GM21367 (cell line): ENCODE results near the gene RILP.

Experiments used
- ATAC-seq: cut with Tn5 transposase; IDR thresholded peaks from one replicate; pipeline ENCODE4 v1.9.1; 2021; ENCODE audit not compliant: unreplicated experiment

Gene RILP

DNA sequence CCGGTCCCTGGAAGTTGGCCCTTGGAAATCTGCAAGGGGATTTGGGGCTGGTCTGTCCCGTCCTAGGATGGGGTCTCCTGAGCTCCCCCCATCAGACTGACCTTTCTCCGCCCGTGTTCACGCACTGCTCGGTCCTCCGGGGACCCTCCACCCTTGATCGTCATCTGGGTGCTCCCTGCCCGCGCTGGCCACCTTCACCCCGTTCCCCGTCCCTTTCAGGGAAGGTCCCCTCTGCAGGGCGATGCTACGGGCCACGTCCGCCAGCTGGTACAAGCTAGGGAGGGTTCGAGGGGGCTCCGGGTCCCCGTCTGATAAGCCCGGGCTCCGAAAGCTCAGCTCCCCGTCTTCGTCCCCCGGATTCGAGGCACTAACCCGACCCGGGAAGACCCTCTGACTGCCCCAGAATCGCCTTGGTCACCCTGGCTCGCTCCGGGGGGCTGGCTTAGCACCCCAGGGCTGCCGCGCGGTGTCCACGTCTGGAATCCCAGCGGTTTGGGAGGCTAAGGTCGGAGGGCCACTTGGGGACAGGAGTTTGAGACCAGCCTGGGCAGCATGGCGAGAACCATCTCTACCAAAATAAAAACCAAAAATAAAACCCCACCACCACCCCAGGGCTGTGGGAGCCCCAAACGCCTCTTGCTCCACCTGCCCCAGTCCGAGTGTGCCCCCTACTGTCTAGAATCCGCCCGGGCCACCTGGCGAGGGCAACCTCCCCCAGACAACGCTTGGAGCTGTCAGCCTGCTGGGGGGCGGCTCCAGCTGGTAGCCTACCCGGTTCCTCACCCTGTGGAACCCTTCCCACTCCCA is 20.0 kb downstream of the RILP start:
- ATAC-seq: no peak

DNA sequence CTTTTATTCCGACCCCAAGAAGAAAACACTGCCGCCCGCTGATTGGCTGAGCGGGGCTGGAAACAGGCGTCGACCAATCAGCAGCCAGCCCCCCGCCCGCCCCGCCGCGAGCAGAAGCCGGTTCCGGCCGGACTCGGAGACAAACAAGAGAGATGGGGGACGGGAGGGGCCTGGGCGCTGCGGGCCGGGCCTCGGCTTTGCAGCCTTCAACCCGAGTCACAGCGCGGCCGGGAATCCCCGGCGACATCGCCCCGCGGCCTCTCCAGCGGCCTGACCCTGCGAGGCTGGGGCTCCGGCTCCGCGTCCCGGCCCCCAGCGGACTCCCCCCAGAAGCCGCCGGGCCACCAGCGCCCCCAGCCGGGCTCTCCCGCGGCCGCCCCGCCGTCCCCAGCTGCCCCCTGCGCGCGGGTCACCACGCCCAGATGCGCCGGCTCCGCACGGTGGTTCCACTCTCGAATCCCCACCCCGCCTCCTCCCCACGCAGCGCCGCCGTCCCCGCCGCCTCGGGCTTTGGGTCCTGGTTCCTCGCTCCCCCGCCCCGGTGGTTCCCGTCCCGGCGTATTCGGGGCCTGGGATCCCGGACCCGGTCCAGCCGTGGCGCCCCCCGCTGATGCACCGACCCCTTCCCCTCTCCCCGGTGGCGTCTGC is 20.7 kb downstream of the RILP start:
- ATAC-seq: peak; percentile 34

DNA sequence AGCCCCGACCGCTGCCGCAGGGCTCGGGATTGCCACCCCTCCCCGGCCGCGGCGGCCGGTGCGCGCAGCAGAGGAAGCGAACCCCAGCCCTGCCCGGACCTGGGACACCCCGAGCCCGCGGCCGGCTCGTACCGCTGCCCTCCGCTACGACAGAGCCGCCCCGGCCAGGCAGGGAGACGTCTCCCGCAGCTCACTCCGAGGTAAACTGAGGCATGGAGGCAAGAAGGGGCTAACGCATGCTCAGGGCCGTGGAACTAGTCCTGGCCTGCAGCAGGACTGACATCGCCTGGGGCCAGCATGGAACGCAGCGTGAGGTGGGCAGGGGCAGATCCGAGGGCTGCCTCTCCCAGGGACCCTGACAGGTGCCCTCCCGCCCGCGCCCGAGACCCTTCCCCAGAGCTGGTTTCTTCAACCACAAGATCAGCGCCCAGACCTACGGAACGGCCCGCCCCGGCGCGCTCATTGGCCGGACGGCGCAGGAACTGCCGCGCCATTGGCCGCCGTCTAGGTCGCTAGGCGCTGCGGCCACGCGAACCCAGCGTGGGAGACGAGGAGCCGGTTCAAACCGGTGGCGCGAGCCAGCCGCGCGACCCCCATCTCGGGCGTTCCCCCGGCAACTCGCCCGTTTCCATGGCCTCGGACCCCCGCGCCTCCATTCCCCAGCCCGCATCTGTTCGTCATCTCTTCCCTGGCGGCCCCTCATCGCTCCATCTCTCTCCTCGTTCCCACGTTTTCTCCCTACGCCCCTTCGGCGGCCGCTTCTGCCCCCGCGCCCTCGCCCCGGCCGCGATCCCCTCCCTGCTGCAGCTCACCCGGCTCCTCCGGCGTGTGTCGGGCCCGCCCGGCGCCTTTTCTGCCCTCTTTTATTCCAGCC is 21.4 kb downstream of the RILP start, which contains the start of gene SLC43A2:
TSS of gene SLC43A2 (minus strand) at position 853 of the 874 bp plus-strand sequence. CDS start 960 bp downstream, outside the sequence.
- ATAC-seq: peak; percentile 41

DNA sequence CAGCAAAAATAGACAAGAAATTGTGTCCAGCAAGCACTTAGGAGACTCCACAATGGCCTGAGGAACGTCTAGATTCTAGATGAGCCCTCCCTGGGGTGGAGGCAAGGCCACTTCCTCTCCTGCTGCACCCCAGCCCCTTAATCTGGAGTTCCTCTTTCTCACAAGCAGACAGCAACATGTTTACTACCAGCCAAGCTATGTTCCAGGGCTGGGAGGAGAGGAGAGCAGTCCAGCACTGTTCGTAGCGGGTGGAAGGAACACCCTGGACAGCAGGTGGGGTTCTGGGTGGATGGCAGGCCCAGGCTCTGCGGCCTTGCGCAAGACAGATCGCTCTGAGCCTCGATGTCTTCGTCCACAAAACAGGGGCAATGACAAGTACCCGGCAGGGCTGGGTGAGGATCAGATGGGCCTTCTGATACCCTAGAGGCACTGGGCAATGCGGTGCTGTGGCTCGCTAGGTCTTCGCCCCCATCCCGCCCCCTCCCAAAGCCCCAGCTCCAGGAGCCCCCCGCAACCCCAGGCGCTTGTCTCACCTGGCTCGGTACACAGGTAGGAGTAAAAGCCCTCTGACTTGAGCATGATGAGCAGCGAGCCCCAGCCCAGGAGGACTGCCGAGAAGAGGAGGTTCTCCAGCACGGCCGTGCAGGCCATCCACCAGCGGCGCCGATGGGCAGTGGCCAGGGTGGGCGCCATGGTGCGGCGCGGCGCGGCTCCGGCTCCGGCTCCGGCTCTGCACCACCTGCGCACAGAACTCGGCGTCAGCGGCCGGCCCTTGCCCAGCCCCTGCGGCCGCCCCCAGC is 22.3 kb downstream of the RILP start:
- no peak for ATAC-seq

DNA sequence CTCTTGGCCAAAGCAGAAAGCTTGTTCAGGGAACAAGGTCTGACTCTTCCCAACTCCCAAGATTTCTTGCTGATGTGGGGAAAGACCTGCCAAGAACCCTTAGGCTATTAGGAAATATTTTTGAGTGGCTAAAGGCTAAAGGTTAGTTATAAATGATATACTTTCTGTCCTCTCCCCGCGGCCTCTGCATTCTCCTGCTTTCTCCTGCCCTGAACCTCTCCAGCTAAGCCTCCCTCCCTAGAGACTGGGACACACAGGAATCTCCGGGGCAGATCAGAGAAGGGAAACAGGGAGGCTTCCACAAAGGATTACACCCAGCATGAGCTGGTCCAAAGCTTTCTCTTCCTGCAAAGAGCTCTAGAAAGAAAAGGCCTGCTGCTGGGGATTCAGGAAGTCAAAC is 23.3 kb downstream of the RILP start:
- ATAC-seq: no peak

DNA sequence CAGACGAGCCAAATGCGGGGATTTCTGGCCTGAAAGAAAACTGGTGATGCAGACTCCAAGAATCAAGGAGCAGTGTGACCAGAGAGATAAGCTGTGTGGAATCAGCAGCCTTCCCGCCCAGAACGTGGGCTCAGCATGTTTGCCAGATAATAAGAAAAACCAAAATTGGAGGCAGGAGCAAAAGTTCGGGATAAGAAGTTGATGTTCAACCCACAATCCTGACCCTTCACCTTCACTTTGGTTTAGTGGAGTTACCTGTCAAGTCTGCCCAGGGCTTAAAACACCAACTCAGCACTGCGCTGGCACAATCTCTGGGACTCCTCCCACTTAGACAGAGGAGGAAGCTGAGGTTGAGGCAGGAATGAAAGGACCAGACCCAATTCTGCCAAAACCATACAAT is 24.1 kb downstream of the RILP start:
- ATAC-seq: no peak

DNA sequence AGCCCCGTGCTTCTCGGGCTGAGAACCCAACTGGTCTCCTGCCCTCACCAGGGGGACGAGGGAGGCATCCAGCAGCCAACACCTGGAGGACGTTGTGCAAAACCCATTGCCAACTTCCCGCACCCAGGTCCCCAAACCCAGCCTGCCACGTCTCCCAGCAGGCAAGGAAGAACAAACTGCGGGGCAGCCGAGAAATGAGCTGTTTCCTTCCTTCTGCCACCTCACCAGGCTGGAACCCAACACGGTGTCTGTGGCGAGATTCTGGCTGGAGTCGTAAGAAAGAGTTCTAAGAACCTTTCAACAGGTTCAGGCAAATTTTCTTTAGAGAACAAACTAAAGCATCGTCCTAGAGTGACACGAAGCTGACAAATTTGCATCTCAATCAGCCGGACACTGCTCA is 24.6 kb downstream of the RILP start:
- ATAC-seq: no peak

DNA sequence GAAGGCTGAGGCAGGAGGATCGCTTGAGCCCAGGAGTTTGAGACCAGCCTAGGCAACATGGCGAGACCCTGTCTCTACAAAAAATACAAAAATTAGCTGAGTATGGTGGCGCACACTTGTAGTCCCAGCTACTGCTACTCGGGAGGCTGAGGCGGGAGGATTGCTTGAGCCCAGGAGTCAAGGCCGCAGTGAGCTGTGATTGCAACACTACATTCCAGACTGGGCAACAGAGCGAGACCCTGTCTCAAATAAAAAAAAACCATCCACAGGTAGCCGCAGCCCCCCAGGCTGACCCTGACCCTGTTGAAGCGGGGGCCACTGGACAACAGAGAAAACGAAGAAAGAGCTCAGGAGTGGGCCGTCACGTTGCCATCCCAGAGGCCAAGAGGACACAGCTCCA is 25.0 kb downstream of the RILP start:
- no peak for ATAC-seq

DNA sequence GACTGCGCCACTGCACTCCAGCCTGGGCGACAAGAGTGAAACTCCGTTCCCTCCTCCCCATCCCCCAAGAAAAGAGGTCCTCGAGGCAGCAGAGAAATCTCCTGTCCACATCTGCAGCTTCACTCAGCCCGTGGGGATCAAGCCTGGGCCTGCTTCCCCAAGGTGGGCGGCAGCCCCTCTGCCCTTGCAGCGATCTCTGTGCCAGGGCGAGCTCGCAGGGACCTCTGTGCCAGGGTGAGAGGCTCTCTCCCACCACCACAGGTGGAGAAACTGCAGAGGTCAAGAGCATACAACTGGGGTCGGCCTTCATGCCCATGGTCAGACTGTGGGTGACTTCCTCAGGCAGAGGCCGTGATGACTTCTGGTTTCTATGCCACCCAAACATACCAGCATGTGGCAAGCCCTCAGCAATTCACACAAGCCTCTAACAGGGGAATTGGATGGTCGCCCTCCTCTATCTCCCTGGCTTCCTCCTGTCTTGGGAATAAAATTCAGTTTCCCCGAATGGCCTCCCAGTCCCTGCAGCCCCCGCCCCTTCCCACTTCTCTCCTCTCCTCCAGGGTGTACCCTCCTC is 26.5 kb downstream of the RILP start:
- ATAC-seq: no peak

DNA sequence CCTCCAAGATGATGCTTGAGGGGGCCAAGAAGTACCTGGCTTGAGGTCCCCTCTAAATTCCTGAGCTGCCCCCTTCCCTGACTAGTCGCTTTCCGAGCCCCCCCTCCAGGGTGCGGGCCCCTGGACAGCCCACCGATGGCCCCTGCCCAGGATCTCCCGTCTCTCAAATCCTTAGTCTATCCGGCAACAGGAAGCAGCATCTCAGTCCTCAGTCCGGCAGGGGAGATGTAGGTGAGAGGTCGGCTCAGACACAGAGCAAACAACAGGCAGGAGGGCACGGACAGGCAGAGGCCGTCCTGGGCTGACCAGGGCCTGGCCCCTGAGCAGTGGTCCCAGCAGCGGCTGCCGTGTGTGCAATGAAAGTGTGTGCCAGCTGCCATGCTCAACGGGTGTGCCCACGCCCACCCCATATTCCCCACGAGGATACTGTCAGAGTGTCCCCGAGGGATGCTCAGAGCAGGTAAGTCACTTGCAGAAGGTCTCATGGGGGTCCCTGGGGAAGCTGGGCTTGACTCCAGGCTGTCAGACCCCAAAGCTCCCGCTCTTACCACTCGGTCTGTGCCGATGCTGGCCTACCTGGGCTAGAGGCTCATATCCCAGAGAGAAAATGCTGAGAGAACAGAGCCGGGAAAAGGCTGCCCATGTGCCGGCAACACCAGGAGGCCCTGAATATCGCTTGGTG is 28.3 kb downstream of the RILP start:
- ATAC-seq: no peak

DNA sequence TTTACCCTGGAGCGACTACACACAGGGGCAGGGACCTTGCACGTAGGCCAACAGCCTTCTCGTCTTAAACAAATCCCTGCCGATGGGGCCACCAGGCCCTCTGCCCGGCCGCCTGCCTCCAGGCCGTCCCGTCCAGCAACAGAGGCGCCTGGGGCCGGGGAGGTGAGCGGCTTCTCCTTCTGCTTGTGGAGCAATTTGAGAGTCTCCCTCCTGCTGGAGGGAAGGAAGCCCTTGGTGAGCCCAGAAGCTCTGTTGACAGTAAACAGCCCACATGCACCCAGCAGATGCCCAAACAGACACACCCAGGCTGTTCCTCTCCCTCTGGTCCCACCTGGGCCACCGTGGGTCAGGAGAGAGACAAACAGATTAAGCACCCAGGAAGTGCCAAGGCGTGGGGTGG is 29.2 kb downstream of the RILP start:
- ATAC-seq: no peak

DNA sequence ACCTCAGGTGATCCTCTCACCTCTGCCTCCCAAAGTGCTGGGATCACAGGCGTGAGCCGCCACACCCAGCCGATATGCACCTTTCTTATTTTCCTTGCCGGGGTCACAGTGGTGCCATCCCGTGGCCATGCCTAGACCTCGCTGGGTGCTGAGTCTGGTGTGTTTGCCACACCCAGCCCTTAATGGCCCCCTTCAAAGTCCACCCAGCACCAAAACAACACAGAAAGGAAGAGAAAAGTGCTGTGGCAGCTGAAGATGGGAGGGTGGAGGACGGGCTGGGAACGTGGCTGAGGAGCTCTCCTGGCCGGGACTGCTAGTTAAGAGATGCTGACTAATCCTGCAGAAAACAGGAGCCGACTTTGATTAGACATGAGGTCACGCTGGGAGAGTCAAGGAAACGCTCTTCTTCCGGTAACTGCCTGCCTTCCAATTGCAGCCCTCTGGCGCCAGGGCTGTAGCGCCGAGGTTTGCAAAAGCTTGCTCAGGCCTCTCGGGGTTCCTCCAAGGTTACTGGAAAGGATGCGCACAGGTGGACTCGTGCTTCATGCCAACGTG is 32.0 kb downstream of the RILP start:
- no peak for ATAC-seq

DNA sequence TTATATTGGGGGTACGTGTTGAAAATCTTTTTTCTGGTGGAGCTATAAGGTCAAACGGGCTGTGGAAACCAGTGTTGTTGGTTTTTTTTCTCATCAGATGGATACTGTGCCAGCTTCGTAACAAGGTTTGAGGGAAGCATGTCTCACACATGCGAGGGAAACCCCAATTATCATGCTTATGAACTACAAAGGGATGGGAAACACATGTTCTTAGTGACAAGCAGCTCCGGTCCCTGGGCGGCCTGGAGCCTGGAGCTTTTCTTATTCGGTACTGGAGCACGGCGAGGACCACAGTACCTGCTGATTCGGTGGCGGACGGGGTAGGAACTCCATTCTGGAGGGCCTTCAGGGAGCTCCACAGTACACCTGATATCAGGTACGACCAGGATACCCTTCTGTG is 33.6 kb downstream of the RILP start:
- no peak for ATAC-seq

DNA sequence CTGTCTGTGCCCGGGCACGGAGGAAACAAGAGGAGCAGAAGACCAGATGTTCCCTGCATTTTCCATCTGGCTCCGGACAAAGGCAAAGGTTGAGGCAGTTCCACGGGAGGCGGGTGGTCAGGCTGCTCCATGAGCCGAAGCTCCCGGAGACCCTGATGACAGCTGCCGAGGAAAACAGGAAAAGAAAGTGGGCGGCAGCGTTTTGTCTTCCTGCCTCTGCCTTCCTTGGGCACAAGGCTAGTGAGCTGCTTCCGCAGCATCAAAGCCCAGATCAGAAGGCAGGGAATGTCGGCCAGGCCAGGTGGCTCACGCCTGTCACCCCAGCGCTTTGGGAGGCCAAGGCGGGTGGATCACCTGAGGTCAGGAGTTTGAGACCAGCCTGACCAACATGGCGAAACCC is 37.3 kb downstream of the RILP start:
- ATAC-seq: no peak

DNA sequence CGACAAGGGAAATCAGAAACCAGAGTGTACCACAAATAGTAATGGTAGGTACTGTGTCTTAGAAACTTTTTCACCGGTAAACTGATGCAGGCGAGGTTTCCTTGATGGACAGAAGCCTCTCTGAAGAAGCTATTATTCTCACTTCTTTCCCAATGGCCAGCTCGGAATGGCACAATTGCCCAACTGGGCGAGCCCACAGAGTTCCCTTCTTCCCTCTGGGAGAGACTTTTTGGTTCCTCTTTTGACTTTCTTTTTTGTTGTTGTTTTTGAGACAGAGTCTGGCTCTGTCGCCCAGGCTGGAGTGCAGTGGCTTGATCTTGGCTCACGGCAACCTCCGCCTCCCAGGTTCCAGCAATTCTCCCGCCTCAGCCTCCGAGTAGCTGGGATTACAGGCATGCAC is 38.0 kb downstream of the RILP start:
- ATAC-seq: no peak

DNA sequence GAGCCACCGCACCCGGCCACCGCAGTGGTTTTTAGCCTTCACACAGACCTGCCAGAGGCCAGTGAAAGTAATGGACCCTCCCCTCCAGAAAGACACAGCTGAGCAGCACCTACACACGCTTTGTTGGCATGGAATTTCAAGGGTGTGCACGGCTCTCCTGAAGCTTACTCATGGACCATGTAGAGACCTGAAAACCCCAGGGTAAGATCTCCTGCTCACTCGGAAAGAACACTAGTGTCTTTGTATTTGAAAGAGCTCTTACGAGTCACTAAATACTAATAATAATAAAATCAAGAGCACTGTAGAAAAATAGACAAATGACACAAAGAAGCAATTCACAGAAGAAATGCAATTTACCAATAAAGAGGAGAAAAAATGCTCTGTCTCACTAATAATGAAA is 41.0 kb downstream of the RILP start:
- ATAC-seq: no peak

DNA sequence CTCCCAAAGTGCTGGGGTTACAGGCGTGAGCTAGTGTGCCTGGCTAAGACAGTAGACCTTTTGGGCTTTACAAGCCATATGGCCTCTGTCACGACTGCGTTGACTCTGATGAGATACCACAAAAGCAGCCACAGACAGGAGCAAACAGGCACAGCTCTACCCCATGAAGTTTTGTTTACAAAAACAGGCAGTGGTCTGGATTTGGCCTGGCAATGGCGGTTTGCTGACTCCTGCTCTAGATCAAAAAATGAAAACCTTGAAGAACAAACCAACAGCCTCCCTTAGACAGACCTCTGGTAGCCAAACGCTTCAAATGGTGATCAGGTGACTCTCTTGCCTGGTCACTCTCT is 41.7 kb downstream of the RILP start:
- ATAC-seq: no peak

DNA sequence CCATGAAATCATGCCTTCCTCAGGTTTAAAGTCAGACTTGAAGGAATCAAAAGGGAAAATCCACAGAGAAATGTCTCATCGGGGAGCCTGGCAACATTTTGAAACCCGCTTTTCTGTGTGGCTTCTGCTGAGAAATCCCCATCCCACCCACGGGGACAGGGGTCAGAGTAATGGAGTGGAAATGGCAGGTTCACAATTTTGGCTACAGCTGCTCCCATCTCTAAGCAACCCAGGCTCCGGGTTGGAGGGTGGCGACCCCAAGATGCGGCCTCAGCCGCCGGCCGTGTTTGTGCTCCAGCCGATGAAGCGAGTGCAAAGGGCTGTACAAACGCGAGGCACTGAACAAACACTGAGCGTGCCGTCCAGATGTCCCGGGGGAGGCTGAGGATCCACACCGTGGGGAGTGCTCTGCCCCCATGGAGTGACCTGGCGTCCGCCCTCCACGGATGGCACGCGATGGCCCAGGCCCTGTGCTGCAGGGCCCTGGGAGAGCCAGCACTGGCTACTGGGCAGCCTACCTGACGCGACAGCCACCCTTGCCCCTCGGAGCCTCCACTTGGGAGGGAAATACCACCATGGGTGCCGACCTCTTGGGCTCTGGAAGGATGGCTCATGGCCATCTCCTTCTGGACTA is 43.2 kb downstream of the RILP start:
- ATAC-seq: no peak

DNA sequence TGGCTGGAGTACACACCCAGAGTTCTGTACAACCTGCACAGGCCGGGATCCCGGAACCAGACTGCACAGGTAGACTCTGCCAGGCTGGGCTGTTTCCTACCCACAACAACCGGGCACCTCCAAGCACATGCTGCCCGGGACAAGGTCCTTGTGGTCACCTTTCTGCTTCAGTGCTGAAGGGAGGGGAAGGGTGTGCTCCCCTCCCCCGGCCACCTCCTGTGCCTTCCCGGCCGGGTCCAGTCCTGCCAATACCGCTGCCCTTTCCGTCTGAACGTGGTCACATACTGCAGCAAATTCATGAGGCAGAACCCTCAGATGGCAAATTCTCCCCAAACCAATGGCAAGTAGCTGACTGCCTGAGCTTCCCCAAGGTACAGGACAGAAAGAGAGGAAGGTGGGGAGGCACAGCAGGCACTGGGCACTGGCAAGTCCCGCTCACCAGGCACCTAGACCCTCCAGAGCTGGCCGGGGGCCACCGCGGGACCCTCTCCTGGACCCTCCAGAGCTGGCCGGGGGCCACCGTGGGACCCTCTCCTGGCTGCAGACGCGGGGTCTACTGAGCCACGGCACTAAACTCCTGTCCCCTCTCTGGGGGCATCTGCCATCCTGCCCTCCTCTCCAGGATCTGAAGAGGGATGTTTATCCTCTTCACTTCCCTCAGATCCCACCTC is 43.9 kb downstream of the RILP start:
- ATAC-seq: no peak
